Activated T-cell treated with anti-CD3 and anti-CD28 coated beads for 48 hours (primary cell): ENCODE data around the gene PITPNC1.
A peak's percentile ranks its signal among the peaks of the same experiment; 100 is the strongest.

Experiments used
- DNase-seq: peaks from one replicate; pipeline ENCODE4 v3.0.0-alpha.2; 2020; ENCODE audit warnings: low read depth

Gene PITPNC1

DNA sequence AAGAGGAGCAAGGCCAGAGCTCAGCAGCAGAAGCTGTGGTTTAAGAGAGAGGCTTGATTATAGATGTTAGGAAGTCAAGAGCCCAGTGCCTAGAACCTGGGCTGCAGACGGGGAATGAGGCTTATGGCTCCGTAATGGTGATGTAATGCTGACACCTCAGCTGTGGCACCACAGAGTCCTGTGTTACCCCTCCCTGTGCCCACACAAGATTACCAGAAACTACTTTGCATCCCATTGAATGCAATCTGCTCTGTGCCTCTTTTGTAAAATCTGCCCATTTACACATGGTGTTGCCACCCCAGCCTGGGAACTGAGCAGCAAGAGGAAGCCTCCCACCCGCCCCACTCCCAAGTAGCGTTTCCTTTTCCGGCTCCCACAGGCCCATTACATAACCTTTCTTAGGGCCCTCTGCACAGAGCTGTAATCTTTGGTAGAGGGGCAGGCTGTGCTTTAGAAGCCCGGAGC is 57.0 kb downstream of the PITPNC1 start:
- DNase-seq: no peak

DNA sequence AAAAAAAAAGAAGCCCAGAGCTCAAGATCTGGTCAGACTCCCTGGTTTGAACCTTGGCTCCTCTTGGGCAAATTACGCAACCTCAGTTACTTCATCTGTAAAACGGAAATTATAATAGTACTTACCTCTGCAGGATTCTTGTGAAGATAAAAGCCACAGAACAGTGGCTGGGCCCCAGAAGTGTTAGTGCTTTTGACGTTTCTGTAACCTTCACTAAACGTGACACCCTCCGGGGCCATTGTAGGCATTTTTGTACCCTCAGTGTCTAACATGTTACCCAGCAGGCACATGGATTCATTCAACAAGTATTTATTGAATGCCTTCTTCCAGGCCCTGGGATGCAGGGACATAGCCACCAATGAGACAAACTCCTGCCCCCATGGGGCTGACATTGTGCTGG is 58.0 kb downstream of the PITPNC1 start:
- DNase-seq: no peak

GRCh38 chr17:67435786-67436185 is 58.7 kb downstream of the PITPNC1 start:
- DNase-seq: no peak

- no peak for DNase-seq
Observed at GRCh38 chr17:67436233-67436632, 59.2 kb downstream of the PITPNC1 start.

DNA sequence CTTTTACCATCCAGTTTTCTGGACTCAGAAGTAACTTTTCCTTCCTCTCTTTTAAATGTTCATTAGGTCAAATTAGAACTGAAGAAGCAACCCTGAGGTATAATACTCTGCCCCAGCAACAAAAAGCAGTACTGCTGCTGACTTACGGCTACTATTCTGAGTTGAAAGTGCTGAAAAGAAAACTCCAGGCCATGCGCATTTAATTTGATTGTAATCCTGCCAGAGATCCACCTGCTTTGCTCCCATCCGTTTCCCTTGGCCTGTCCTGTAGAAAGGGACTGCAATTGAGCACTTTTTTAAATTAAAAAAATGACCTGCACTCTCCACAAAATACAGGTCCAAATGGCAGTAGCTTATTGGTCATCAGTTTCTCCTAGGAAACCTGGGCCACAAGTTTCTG is 61.6 kb downstream of the PITPNC1 start:
- no peak for DNase-seq

DNA sequence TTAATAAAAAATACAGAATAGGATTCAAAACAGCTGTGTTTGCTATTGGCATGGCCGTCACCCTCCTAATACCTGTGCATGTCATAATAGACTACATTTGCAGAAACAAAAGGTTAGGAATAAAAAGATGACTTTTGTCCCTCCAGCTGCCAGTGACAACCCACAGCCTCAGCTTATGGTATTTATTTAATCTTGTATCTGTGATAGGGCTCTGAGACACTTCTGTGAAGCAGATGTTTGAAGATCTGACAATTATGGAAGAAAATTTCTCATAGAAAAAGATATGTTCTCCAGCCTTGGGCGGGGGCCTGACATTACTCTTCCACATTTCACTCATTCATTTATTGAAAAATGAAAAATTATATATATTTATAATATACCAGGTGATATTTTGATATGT is 62.2 kb downstream of the PITPNC1 start:
- no peak for DNase-seq

GRCh38 chr17:67440277-67441051 is 63.4 kb downstream of the PITPNC1 start:
- DNase-seq: no peak

GRCh38 chr17:67441052-67441895 is 64.2 kb downstream of the PITPNC1 start:
- DNase-seq: peak; percentile 50

GRCh38 chr17:67441896-67442219 is 64.8 kb downstream of the PITPNC1 start:
- no peak for DNase-seq

- DNase-seq: no peak
Observed at GRCh38 chr17:67442787-67443624, 65.9 kb downstream of the PITPNC1 start.

GRCh38 chr17:67443931-67444595 is 67.0 kb downstream of the PITPNC1 start:
- DNase-seq: no peak

- no peak for DNase-seq
Observed at GRCh38 chr17:67448449-67448848, 71.4 kb downstream of the PITPNC1 start.

DNA sequence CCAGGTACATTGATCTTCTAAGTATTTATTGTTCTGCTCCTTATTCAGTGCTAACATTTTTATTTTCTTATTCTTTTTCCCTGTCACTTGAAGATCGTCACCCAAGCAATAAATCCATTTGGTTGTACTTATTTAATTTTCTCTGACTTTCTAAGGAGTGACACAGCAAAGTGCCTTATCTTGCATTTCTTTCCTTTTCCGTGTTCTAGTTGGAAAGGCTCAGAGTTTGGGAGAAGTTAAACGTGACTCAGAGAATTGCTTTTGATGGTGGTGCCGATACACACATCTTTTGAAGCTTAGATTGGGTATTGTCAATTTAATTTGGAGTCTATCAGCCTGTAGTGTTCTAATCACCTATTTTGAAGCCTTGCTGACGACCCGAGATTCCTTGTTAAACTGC is 72.0 kb downstream of the PITPNC1 start:
- DNase-seq: no peak

DNA sequence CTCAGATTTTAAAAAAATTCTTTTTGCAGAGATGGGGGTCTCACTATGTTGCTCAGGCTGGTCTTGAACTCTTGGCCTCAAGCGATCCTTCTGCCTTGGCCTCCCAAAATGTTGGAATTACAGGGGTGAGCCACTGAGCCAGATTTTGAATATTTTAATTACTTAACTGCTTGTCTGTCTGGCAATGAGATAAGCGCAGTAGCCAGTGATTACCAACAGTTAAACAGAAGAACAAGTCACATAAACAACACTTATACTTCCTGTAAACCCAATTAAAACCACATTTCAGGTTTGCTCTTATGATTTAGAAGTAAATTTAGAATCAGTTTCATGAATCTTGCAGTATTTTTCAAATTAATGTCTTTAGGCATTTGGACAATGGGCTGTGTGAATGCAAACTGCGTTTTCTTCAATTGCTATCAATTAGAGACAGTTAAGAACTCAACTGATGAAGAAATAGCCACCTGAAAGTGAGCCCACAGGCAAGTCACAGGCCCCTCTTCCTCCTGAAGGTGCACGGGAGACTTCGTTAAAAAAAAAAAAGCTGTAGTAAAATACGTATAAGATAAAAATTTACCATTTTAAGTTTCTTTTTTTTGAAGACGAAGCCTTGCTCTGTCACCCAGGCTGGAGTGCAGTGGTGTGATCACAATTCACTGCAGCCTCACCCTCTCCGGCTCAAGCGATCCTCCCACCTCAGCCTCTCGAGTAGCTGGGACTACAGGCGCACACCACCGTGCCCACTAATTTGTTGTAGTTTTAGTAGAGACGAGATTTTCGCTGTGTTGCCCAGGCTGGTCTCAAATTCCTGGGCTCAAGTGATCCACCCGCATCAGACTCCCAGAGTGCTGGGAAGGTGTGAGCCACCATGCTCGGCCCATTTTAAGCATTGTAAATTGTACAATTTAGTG is 73.0 kb downstream of the PITPNC1 start:
- no peak for DNase-seq

DNA sequence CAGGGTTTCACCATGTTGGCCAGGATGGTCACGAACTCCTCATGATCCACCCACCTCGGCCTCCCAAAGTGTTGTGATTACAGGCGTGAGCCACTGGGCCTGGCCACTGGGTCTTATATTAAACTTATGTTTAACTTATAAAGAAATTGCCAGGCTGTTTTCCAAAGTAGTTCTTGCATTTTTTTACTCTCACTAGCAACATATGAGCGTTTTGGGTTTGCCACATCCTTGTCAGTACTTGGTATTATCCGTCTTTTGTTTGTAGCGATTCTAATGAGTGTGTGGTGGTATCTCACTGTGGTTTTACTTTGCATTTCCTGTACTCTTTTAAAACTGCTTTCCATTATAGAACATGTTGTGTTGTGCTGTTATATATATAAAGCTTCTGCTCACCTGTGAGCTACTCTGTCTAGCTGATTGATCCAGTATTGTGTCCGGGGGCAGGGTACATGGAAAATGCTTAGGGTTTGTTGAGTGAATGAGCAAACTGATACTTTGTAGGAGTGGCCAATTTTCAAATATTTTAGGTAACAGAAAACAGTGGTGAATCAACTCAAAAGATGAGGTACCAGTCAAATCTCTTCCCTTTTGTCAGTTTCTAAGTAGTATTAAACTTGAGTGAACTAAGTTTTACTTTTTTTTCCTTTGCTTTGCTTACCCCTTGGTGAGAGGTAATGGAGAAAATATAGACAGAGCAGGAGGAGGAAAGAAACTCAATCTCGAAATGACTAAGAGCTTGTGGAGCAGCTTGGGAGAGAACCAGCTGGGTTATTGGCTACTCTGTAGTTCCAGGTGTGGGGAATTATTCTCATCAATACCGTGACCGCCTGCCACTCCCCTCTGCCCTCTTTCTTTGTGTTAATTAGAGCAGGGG is 75.8 kb downstream of the PITPNC1 start:
- no peak for DNase-seq

DNA sequence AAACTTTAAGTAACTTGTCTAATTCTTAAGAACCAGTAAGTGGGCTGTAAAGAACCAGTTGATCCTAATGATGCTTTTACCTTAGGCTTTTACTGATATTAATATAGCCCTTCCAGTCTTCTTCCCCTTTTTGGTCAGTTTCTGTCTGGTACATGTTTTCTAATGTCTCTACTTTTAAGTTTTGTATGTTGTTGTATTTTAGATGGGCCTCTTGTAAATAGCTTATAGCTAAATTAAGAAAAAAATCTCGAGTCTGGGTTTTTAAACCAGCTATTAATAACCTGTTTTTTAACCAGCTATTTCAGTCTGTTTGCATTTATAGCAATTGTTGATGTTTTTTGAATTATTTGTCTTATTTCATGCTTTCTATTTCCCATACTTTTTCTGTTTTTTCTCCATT is 79.0 kb downstream of the PITPNC1 start:
- no peak for DNase-seq

DNA sequence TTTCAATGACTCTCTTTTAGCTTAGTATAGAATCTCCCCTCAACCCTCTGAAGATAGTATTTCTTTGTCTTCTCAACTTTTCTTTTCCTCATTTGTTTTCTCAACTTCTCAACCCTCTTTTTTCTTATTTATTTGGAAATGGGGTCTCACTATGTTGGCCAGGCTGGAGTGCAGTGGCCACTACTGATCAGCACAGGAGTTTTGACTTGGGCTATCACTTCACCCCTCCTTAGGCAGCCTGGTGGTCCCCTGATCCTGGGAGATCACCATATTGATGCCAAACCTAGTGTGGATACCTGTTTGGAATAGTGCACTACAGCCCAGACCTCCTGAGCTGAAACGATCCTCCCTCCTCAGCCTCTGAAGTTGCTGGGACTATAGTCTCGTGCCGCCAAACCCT is 79.8 kb downstream of the PITPNC1 start:
- DNase-seq: no peak

DNA sequence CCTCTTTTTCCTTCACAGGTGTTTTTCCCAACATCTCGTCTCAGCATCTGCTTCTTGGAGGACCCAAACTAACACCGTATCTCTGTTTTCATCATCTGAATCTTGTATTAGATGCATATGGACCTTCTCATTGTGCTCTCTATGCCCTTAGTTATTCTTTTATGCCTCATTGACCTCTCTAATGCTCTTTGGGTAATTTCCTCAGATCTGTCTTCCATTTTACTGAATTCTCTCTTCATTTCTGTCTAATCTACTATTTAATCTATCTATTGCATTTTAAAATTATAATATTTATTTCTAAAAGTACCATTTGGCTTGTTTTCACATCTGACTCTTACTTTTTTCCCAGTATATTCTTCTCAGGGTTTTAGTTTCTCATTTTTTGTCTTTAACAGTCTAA is 81.1 kb downstream of the PITPNC1 start:
- no peak for DNase-seq

DNA sequence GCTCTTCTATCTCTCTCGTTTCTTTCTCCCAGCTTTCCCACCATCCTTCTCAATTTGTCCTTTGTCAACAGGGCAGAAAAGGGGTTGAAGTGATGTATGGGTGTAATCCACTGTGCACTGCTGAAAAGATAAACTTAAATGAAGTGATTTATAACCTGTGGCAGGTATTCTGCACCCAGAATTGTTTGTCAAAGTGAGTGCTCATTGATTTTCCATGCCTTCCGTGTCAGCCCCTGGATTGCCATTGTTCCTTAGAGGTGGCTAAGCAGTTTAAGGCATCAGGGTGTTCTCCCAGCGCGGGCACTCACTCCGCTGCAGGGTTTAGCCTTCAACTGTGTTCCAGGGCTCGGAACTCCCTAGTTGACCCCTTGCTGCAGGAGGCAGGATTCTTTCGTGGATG is 82.9 kb downstream of the PITPNC1 start:
- DNase-seq: no peak

- DNase-seq: no peak
Observed at GRCh38 chr17:67461228-67461780, 84.2 kb downstream of the PITPNC1 start.
